NCI-H1105 (cell line): ENCODE results near the gene TOX4.
"Not testable (repeated sequence)": the region's sequence is repeated elsewhere in the genome, so short reads cannot be mapped to it uniquely, and the experiment has no call there.

Experiments used
- DNase-seq: peaks from one replicate; lab custom pipeline; 2025; lab: John Stamatoyannopoulos, UW

The TOX4 gene

GRCh38 chr14:21476925-21477681 lies at the start of gene TOX4, which contains the start of gene RAB2B:
Gene TOX4, plus strand, starts transcription at chr14:21477195. Its CDS starts 84 bp downstream, at chr14:21477279.
Gene RAB2B, minus strand, starts transcription at chr14:21476959. Its CDS starts 87 bp downstream, at chr14:21476872.
- peak; percentile 98 for DNase-seq

GRCh38 chr14:21428930-21429329 lies 48.1 kb upstream of the TOX4 start:
- peak; percentile 89 for DNase-seq

- no peak for DNase-seq
These were observed 45.9 kb upstream of the TOX4 start for GRCh38 chr14:21431126-21431525.

DNA sequence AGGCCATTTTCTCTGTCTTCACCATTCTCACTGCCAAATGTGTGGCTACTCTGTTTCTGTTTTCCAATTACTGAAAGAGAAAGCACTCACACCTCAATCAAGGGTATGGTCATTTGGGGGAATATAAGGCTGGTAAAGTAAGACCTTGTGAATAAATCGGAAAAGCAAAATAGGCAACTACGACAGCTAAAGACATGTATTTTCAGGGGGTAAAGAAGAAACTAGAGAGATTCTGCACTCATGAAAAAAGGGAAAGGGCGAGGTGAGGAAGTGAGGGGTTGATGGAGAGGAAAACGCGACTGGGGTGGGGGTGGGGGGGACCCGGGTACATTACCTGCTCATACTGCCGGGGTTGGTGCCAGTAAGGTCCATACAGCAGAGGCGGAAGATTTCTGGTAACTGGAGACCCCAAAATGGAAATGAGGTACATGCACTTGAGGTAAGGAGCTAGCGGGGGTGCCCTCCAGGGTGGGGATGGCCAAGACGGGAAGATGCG lies 40.4 kb upstream of the TOX4 start:
- peak; percentile 16 for DNase-seq

GRCh38 chr14:21437063-21437901 lies 39.7 kb upstream of the TOX4 start:
- DNase-seq = peak; percentile 99

- DNase-seq = no peak
These were observed 36.1 kb upstream of the TOX4 start for GRCh38 chr14:21440859-21441258.

GRCh38 chr14:21442657-21443056 lies 34.3 kb upstream of the TOX4 start:
- not testable (repeated sequence) for DNase-seq

DNA sequence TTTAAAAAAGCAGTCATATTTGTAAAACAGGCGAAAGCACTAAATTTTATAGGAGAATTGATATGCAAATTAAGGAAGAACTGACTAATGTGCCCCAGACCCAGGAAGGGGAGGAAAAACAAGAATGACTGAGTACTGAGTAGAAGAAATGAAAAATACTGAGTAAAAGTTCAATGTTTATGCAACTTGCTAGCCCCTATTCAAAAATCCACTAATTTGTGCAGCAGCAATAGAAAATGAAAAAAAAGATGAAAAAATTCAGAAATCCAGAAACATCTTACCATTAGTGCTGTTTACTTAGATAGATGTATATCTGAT lies 27.1 kb upstream of the TOX4 start:
- no peak for DNase-seq

DNA sequence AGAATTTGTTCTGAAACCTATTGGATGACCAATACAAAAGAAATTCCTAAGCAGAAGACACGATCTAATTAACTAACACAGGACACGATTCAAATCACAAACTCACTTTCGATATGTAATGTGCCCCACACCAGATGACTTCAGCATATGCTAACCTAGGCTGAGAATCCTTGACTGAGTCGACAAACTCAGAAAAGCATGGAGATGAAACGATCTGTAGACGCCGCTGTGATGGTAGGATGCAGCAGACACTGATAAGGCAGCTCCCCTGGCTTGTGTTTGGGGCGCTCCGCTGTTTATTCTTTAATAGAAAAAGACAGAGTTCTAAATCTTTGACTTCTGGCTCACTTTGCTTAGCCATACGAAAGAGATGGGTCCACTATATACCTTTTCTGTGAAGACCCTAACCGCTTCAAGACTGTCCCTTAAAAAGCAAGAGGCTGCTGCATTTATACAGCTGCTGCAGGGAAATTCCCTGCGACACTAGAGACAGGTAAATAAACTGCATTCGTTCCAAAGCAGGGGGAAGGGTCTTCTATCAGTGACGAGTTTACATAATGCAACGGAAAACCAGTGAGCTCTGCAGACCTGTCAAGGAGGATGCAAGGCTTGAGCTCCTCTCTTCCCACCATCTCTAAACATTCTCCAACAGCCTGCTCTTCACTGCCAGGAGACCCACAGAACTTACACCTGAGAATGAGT lies 22.0 kb upstream of the TOX4 start:
- DNase-seq = no peak

DNA sequence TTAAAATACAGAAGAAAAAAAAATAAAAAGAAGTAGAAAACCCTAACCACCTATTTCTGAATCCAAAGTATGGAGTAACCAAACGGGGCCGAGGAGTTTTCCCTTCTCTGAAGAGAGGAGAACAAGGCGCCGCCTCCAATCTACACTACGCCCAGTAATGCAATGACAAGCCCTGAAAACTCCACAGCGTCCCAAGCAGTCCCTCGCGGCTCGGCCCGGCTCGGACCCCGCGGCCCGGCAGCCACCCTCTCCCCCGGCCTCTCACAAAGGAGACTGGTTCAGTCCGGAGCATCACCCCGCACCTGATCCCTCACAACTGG lies 21.4 kb upstream of the TOX4 start:
- no peak for DNase-seq

DNA sequence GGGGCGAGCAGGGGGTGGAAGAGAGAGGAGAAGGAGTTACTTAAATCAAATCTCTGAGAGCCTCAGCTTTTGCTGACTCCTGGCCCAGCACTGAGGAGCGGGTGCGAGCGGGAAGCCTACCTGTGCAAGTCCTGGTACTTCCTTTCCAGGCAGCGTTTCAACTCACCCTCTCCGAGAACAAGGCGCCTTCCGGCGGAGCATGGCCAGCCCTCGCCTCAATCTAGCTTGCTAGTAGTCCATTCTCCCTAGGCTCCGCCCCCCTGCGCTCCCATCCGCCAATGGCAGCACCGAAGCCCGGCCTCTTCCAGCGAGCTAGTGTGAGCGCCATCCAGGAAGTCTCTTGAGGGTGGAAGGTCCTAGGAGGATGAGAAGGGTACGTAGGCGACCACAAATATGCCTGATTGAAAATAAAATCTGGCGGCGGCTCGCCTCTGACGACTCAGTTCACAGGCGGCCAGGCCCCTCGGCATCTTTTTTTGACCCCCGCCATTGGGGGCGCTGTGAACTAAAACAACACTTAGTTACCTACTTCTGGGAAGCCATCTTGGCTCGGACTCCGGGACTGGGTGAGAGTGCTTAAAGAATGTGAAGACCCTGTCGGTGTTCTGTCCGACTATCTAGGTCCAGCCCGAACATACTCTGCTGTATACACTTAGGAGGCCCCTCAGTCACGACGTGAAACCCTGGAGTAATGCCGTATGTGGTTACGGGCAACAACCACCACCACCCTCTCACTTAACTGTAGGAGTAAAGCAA lies 20.9 kb upstream of the TOX4 start, which contains the start of gene CHD8:
TSS of gene CHD8 (minus strand) at position 212 of the 756 bp plus-strand sequence. CDS start 24,480 bp downstream, outside the sequence.
- peak; percentile 99 for DNase-seq

DNA sequence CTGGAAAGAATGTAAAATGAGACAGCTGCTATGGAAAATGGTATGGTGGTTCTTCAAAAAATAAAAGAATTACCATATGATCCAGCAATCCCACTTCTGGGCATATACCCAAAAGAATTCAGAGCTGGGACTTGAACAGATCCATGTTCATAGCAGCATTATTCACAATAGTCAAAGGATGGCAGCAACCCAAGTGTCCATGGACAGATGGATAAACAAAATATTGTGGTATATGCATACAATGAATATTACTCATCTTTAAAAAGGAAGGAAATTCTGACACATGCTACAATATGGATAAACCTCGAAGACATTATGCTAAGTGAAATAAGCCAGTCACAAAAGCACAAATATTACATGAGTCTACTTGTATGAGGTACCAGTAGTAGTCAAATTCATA lies 9.4 kb upstream of the TOX4 start:
- DNase-seq = no peak

- no peak for DNase-seq
These were observed 1.1 kb upstream of the TOX4 start for GRCh38 chr14:21475767-21476522.

DNA sequence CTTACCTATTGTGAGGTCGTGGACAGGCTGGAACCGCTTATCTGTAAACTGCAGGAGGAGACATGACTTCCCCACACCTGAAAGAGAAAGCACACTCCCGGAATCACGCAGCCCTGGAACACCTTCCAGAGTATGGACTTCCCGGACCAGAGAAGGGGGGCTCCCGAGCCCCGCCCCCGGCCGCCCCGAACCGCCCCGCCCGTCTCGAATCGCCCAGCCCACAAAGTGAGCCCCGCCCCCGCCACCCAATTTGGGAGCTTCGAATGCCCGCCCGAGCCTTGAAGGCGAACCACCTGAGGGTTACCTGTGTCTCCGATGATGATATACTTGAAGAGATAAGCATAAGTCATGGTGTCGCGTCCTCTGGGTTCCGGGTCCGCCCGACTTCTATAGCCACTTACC lies 471 bp upstream of the TOX4 start:
- DNase-seq = peak; percentile 90

- no peak for DNase-seq
These were observed 9.7 kb downstream of the TOX4 start for GRCh38 chr14:21486640-21487087.

- DNase-seq = no peak
These were observed 18.1 kb downstream of the TOX4 start for GRCh38 chr14:21494902-21495762.

GRCh38 chr14:21496453-21496852 lies 19.5 kb downstream of the TOX4 start:
- no peak for DNase-seq

DNA sequence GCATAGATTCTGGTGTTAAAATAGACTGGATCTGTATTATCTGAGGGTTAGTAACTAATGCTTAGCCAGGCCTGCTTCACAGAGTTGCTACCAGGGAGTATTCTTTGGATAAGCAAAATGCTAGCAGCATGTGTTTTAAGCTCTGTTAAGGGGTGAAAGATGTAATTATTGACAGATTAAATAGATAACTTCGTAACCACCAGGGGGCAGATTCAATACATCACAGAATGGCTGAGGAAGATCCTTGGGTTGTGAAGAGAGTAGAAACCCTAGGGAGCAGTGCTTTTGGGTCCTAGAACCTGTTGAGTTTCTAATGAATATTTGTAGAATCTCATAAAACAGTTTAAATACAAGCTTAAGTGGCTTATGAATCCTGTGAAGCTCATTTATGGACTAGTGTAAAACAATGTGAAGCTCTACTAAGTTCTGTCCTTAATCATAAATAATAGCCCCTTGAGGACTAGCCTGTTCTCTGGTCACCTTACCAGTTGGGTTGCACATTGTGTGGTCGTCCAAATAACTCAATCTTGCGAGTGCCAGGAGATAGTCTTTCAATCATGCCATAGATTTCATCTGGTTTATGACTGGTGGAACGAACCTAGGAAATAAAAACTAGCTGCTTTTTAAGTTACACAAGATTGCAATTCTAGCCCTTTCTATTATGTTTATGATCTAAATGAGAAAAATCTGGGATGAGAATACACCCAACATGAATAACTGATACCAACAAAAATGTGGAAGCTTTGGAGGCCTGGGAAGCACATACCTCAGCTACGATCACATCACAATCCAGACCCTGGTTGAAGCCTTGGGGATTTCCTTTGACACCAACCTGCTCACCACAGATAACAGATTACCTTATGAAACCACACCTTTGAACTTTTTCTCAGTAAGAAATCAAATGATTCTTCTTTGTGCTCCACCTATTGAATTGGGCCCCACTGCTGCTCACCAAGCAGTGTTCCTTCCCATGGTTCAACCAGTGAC lies 21.8 kb downstream of the TOX4 start:
- peak; percentile 51 for DNase-seq

DNA sequence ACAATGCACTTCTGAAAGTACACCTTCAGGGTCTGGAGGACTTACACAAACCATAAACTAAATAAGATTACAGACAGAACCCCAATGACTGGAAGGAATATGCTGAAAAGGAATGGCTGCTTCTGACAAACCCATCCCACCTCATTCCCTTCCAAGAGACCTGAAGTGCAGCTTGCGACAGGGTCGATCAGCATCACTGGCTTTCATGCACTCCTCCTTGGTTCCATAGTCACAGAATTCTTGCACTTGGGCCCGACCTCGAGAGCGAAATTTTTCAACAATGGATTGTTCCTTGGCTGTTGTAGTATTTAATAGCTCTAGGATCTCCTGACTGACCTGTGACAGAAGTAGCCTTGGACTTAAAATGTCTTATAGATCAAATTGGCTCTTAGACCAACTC lies 24.6 kb downstream of the TOX4 start:
- DNase-seq = no peak
